ELR (cell line): ENCODE measurements around the gene E4F1.

Experiments
- DNase-seq: peaks from one replicate; pipeline ENCODE4 v3.0.0-alpha.2; 2015; ENCODE audit warnings: low read depth

Gene E4F1

GRCh38 chr16:2275476-2276367 is 52.3 kb downstream of the E4F1 start:
- no peak for DNase-seq

- DNase-seq: no peak
Observed at GRCh38 chr16:2276368-2277195, 53.2 kb downstream of the E4F1 start.

GRCh38 chr16:2277466-2278271 is 54.3 kb downstream of the E4F1 start:
- no peak for DNase-seq

GRCh38 chr16:2278272-2278608 is 54.8 kb downstream of the E4F1 start:
- no peak for DNase-seq

GRCh38 chr16:2278956-2279800 is 55.8 kb downstream of the E4F1 start:
- no peak for DNase-seq

GRCh38 chr16:2280461-2280860 is 57.1 kb downstream of the E4F1 start:
- no peak for DNase-seq

- DNase-seq: no peak
Observed at GRCh38 chr16:2280981-2281542, 57.7 kb downstream of the E4F1 start.

GRCh38 chr16:2282262-2282661 is 58.9 kb downstream of the E4F1 start:
- no peak for DNase-seq

GRCh38 chr16:2282866-2283555 is 59.6 kb downstream of the E4F1 start:
- no peak for DNase-seq

- no peak for DNase-seq
Observed at GRCh38 chr16:2284001-2284770, 60.8 kb downstream of the E4F1 start.

- no peak for DNase-seq
Observed at GRCh38 chr16:2284797-2285576, 61.6 kb downstream of the E4F1 start.
